GM12872 (cell line): Measurements from ENCODE around the gene CDH4.

Source experiments
- TF ChIP-seq, protein P1 (sequence below): IDR thresholded peaks from 3 replicates; pipeline ENCODE4 v1.5.1; 2011; ENCODE audit warnings: low read depth, mild to moderate bottlenecking, low read length, moderate library complexity; ENCODE audit not compliant: insufficient read depth

Gene CDH4

GRCh38 chr20:61662968-61663331 lies 410.9 kb downstream of the CDH4 start:
- TF ChIP-seq, protein P1, sequence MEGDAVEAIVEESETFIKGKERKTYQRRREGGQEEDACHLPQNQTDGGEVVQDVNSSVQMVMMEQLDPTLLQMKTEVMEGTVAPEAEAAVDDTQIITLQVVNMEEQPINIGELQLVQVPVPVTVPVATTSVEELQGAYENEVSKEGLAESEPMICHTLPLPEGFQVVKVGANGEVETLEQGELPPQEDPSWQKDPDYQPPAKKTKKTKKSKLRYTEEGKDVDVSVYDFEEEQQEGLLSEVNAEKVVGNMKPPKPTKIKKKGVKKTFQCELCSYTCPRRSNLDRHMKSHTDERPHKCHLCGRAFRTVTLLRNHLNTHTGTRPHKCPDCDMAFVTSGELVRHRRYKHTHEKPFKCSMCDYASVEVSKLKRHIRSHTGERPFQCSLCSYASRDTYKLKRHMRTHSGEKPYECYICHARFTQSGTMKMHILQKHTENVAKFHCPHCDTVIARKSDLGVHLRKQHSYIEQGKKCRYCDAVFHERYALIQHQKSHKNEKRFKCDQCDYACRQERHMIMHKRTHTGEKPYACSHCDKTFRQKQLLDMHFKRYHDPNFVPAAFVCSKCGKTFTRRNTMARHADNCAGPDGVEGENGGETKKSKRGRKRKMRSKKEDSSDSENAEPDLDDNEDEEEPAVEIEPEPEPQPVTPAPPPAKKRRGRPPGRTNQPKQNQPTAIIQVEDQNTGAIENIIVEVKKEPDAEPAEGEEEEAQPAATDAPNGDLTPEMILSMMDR, result no peak

DNA sequence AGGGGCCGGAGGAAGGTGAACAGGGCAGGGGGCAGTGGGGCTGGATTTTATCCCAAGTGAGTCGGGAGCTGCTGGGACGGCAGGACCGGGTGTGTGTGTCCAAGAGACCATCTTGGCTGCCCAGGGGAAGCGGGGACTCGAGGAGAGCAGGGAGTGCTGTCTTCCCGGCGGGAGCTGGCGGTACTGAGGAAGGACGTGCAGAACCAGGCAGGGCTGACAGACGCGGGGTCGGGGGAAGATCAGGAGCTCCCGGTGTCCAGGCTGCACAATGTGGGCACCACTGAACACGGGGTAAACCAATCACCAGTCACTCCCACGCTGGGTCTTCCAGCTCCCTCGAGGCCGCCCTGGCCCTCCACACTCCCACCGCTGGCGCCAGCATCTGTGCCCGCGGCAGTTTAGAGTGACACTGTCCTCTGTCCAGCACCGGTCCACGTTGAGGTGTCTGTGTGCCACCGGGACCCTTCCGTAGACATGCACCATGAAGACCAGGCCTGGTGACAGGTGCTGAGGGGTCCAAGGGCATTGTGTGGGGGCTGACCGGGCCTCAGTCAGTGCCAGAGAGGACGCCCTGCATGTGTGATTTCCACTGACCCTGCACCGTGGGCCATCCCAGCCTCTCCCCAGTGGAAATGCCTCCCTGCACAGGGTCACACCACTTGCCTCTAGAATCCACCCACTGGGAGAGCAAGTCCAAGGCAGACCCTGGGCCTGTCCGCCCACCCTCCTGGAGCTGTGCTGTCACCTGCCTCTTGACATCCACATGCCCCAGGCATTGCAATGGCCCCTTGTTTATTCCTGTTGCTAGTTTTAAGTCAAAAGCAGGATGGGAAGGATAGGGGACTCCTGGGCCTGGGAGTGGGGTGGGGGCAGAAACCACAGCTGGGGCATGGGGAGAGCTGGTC lies 411.7 kb downstream of the CDH4 start:
- TF ChIP-seq, protein P1, result no peak

- TF ChIP-seq, protein P1, result no peak
These were observed 412.7 kb downstream of the CDH4 start for GRCh38 chr20:61664556-61665320.

DNA sequence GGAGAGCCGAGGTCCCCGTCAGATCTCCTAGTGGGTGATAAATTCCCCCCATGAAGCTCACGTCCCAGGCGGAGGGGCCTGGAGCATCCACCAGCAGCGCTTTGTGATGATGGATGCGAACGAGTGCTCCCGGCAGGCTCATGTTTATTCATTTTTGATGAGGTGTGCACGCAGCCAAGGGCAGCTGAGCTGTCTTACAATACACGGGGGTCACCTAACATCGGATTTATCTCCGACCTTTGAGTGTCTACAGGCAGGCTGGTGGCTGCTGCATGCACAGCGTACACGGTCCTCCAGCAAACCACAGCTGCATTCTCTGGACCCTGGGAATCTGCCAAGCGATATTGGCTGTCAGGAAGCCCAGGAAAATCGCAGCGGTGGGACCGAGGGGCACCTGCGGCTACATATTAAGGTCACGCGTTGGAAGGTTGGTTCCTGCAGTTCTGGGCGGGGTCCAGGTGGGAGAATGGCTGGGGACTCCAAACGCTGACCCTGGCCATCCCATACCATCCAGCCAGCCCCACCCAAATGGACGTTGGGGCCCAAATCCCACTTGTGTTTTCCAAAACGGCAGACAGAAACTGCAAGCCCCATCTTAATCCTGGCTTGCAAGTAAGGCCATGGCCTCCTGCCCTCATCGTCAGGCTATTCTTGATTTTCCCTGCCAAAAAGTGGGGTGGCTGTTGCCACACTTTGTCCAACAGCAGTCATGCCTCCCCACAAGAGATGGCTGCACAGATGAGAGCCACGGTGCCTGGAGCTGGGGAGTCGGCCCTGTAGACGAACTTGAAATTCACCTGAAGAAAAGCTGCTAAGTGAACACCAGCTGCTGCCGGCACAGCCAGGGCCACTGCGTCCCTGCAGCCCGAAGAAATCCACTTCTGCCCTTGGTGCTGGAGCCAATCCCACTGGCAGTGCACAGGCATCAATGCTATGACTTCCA lies 413.7 kb downstream of the CDH4 start:
- TF ChIP-seq, protein P1, result no peak

DNA sequence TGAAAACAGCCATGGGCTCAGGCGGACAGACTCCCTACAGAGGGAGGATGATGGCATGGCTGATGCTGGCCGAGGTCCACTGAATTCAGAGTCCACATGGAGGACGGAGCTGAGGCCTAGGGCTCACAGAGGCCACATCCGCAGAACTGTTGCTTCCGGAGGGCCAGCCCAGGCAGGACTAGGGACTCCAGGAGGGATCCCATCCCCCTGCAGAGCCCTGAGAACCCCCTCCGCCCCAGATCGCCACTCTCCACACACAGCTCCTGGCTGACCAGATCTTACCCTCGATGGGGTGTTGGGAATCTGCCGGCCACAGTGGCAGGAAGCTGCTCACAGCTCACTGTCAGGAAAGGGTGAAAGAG lies 414.4 kb downstream of the CDH4 start:
- TF ChIP-seq, protein P1, result no peak

- TF ChIP-seq, protein P1, result no peak
These were observed 415.2 kb downstream of the CDH4 start for GRCh38 chr20:61667056-61667792.
